Transverse colon (tissue), 3 donors: ENCODE results near the gene RHBDL2.

Experiments
- CTCF ChIP-seq, 5 experiments: fragments of 200-600 bp in 3 of 5; fragments of 450-650 bp in 2 of 5; sonication (generic) in 3 of 5; IDR thresholded peaks; 1 replicate in 2 of 5; 2 replicates in 3 of 5; pipeline ENCODE4 v1.5.1; 2016 to 2017; ENCODE audit warnings: antibody characterized with exemption in 5 of 5, inconsistent platforms in 3 of 5, mild to moderate bottlenecking in 2 of 5, moderate library complexity in 1 of 5
- POLR2A ChIP-seq: fragments of 450-650 bp; IDR thresholded peaks from one replicate; pipeline ENCODE4 v1.6.1; 2016; ENCODE audit warnings: antibody characterized with exemption, mild to moderate bottlenecking, moderate library complexity

GRCh38 chr1:38908821-38909220 lies 32.8 kb downstream of the RHBDL2 start:
- no peak for TF ChIP-seq CTCF (IDR thresholded peaks at IDR 0.05)
- TF ChIP-seq POLR2A: no peak
